Measurements from ENCODE around the gene SHROOM4.

- TF ChIP-seq SIN3A (IDR thresholded peaks at IDR 0.05; ENCODE audit: borderline replicate concordance, insufficient read depth, low read length) (no peak), TAF1 (IDR thresholded peaks at IDR 0.05; ENCODE audit: borderline replicate concordance, insufficient read depth, low read length) (no peak), POLR2AphosphoS5 (IDR thresholded peaks at IDR 0.05; ENCODE audit: low read depth, low read length) (no peak), FOXP2 (optimal IDR thresholded peaks at IDR 0.05; ENCODE audit: borderline replicate concordance, extremely low read depth, extremely low read length, insufficient read depth) (no peak)
Measured at GRCh38 chrX:50618788-50619558, 195.0 kb downstream of the SHROOM4 start.
